Fibroblast of lung (primary cell): Measurements from ENCODE around the gene DCAF8. TPM values are rescaled to one million over a fixed set of nuclear protein-coding genes. Genes with fewer than 3 reads are reported as not detected.

Experiments used
- DNase-seq, 2 donors: peaks; one replicate each; pipeline versions ENCODE4 v3.0.0 to v3.0.0-alpha.2; 2010; ENCODE audit warnings: low read depth in 2 of 2
- H2AFZ ChIP-seq: 2 replicates; pipeline ENCODE4 v1.5.1; 2012; ENCODE audit warnings: low read length, control low read depth, inconsistent platforms
- H3K27ac ChIP-seq: 2 replicates; pipeline ENCODE4 v1.5.1; 2011; ENCODE audit warnings: low read length, control low read depth; ENCODE audit not compliant: insufficient read depth
- H3K27me3 ChIP-seq: 2 replicates; pipeline ENCODE4 v1.5.1; 2011; ENCODE audit warnings: mild to moderate bottlenecking, low read length; ENCODE audit not compliant: control insufficient read depth, insufficient read depth
- H3K36me3 ChIP-seq: 2 replicates; pipeline ENCODE4 v1.5.1; 2011; ENCODE audit warnings: low read length; ENCODE audit not compliant: control insufficient read depth, insufficient read depth
- H3K4me1 ChIP-seq: 2 replicates; pipeline ENCODE4 v1.5.1; 2011; ENCODE audit warnings: low read length; ENCODE audit not compliant: control insufficient read depth, insufficient read depth; ENCODE audit errors: extremely low read depth
- H3K4me2 ChIP-seq: 2 replicates; pipeline ENCODE4 v1.5.1; 2011; ENCODE audit warnings: low read length, control low read depth; ENCODE audit not compliant: insufficient read depth; ENCODE audit errors: extremely low read depth
- H3K4me3 ChIP-seq, 4 experiments: fragments of 200-600 bp in 1 of 4; sonication (generic) in 1 of 4; replicated peaks in 1 of 4; 2 replicates each; pipeline ENCODE4 v1.5.1; 2011 to 2016; ENCODE audit warnings: low read length in 4 of 4, low read depth in 3 of 4, mild to moderate bottlenecking in 3 of 4, control low read depth in 2 of 4, inconsistent platforms in 1 of 4, mixed read lengths in 1 of 4; ENCODE audit not compliant: insufficient read depth in 1 of 4; ENCODE audit errors: control extremely low read depth in 1 of 4
- H3K79me2 ChIP-seq: 2 replicates; pipeline ENCODE4 v1.5.1; 2012; ENCODE audit warnings: mild to moderate bottlenecking, low read length, inconsistent platforms; ENCODE audit not compliant: control insufficient read depth, insufficient read depth
- H3K9ac ChIP-seq: 2 replicates; pipeline ENCODE4 v1.5.1; 2011; ENCODE audit warnings: mild to moderate bottlenecking, low read length, control low read depth; ENCODE audit not compliant: insufficient read depth
- H3K9me3 ChIP-seq: 2 replicates; pipeline ENCODE4 v1.5.1; 2012; ENCODE audit warnings: low read depth, low read length; ENCODE audit not compliant: control insufficient read depth, insufficient read depth
- H4K20me1 ChIP-seq: 2 replicates; pipeline ENCODE4 v1.5.1; 2011; ENCODE audit warnings: low read length; ENCODE audit not compliant: control insufficient read depth, insufficient read depth; ENCODE audit errors: extremely low read depth
- EZH2 ChIP-seq: IDR thresholded peaks from 2 replicates; pipeline ENCODE4 v1.5.1; 2012; ENCODE audit warnings: low read length, control low read depth, mild to moderate bottlenecking; ENCODE audit errors: missing control alignments
- polyA plus RNA-seq, 2 donors: library from polyadenylated mRNA; depleted of rRNA in 1 of 2; stranded (reverse) in 1 of 2; unstranded in 1 of 2; fragments of >200 nt; gene quantifications; 2 replicates each; pipeline ENCODE4 v1.2.1, GENCODE V29; 2011 to 2012; ENCODE audit warnings: missing spikeins in 1 of 2
- total RNA-seq: library from RNA; depleted of rRNA; stranded (reverse); fragments of >200 nt; gene quantifications from 2 replicates; pipeline ENCODE4 v1.2.1, GENCODE V29; 2014
- TF ChIP-seq, protein P1 (sequence below), 2 donors: IDR thresholded peaks in 1 of 2; conservative IDR thresholded peaks in 1 of 2; 1 replicate in 1 of 2; 2 replicates in 1 of 2; pipeline ENCODE4 v1.5.1; 2011 to 2012; ENCODE audit warnings: low read length in 2 of 2, control low read depth in 1 of 2, inconsistent platforms in 1 of 2, low read depth in 1 of 2, mild to moderate bottlenecking in 1 of 2

Gene DCAF8
- total and polyA plus RNA-seq, 2 donors (not counting 1 experiment from before 2014, with no cell fraction given) = 72.6 to 89.8 TPM

DNA sequence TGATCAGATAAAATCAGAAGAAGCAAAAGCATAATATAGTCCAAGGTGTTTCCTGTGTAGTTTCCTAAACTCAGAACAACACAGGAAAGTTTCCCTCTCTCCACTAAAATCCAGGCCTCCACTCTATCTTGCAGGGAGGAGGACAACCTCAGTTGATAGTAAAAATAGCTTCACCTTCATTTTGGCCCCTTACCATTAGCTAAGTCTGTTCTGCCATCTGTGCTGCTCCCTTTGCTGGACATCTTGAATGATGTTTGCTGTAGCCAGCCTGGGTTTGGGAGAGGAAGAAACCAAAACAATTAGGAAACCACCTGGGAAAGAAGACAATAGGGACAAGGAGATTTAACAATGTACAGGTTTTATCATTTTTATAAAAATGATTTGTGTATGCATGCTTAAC is 18.6 kb downstream of the DCAF8 start:
- Histone ChIP-seq H3K27me3 (no peaks in the 10 kb centered on the region), H4K20me1 (no peaks in the 10 kb centered on the region), H3K79me2 (peaks cover 13% of the 10 kb centered on the region), H2AFZ (no peak overlapping the region), H3K9me3 (no peaks in the 10 kb centered on the region), H3K4me3 (no peak overlapping the region), H3K36me3 (peaks cover 3% of the 10 kb centered on the region), H3K4me2 (no peak overlapping the region), H3K9ac (no peak overlapping the region), H3K4me1 (no peaks in the 10 kb centered on the region), H3K27ac (no peak overlapping the region)
- no peak for TF ChIP-seq EZH2
- TF ChIP-seq, protein P1, sequence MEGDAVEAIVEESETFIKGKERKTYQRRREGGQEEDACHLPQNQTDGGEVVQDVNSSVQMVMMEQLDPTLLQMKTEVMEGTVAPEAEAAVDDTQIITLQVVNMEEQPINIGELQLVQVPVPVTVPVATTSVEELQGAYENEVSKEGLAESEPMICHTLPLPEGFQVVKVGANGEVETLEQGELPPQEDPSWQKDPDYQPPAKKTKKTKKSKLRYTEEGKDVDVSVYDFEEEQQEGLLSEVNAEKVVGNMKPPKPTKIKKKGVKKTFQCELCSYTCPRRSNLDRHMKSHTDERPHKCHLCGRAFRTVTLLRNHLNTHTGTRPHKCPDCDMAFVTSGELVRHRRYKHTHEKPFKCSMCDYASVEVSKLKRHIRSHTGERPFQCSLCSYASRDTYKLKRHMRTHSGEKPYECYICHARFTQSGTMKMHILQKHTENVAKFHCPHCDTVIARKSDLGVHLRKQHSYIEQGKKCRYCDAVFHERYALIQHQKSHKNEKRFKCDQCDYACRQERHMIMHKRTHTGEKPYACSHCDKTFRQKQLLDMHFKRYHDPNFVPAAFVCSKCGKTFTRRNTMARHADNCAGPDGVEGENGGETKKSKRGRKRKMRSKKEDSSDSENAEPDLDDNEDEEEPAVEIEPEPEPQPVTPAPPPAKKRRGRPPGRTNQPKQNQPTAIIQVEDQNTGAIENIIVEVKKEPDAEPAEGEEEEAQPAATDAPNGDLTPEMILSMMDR (conservative IDR thresholded peaks at IDR 0.05 in 1 of 2, IDR thresholded peaks at IDR 0.05 in 1 of 2; ENCODE audit: low read depth in 1 of 2, low read length in 2 of 2) = no peak
- DNase-seq = no peak

DNA sequence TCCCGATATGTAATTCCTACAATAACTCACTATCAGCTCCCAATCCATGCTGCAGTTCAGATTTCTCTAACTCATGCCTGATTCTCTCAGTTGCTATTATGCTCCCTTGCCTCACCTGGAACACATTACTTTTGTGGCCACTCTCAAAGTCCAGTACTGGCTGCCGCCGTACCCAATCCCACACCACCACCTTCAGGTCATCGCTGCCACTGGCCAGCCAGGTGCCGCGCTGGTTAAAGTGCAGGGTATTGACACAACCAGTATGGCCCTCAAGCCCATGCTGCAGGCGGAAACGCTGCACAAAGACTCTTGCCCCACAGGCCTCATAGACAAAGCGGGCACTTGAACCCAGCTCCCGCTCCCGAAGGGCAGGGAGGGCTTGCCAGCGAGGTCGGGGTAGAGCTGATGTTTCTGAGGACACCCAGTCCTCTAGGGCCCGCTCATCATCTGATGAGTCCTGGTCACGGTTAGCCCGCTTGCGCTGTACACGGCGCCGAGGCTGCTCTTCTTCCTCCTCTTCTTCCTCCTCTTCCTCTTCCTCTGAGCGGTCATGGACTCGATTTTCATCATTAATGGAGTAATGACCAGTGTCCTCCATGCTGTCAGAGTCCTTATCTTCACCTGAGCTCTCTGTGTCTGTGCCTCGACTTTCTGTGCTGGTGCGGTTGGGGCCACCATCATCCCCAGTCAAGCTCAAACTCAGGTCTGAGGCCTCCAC is 22.6 kb downstream of the DCAF8 start:
- no peaks in the 10 kb centered on the region for H3K9me3 ChIP-seq
- no peak overlapping the region for H2AFZ ChIP-seq
- H3K4me1 ChIP-seq = no peaks in the 10 kb centered on the region
- no peaks in the 10 kb centered on the region for H3K79me2 ChIP-seq
- H3K36me3 ChIP-seq = peaks cover 10% of the 10 kb centered on the region
- H3K9ac ChIP-seq = no peak overlapping the region
- H3K27ac ChIP-seq = no peak overlapping the region
- no peak for DNase-seq
- TF ChIP-seq, protein P1 (conservative IDR thresholded peaks at IDR 0.05 in 1 of 2, IDR thresholded peaks at IDR 0.05 in 1 of 2; ENCODE audit: low read depth in 1 of 2, low read length in 2 of 2) = no peak
- no peak overlapping the region for H3K4me3 ChIP-seq
- H3K4me2 ChIP-seq = no peak overlapping the region
- no peaks in the 10 kb centered on the region for H4K20me1 ChIP-seq
- H3K27me3 ChIP-seq = no peaks in the 10 kb centered on the region

DNA sequence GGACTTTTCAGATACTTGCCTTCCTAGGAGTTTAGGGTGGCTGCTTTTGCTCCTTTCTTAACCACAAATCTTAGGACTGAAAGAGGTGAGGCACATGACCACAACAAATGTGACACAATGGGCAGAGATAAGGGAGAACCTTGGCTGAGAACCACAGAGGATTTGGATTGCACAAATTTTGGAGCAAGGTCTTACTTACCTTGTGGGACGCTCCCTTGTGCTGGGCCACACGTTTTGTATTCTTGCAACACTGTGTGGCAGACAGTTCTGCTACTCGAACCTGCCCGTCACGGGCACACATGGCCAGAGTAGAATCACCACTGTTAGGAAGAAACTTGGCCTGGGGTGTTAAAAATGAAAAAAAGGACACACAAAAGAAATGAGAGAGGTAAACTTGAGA is 23.9 kb downstream of the DCAF8 start:
- Histone ChIP-seq H3K9me3 (no peaks in the 10 kb centered on the region), H2AFZ (no peak overlapping the region), H3K27me3 (no peaks in the 10 kb centered on the region), H3K79me2 (no peaks in the 10 kb centered on the region), H3K4me1 (no peaks in the 10 kb centered on the region), H3K4me3 (no peak overlapping the region), H3K4me2 (no peak overlapping the region), H3K36me3 (peaks cover 10% of the 10 kb centered on the region), H3K9ac (no peak overlapping the region), H4K20me1 (no peaks in the 10 kb centered on the region), H3K27ac (no peak overlapping the region)
- TF ChIP-seq, protein P1 (conservative IDR thresholded peaks at IDR 0.05 in 1 of 2, IDR thresholded peaks at IDR 0.05 in 1 of 2; ENCODE audit: low read depth in 1 of 2, low read length in 2 of 2) = no peak
- no peak for TF ChIP-seq EZH2
- DNase-seq = no peak
